ENCODE results near the gene KLHL29. TPM values are rescaled to one million over a fixed set of nuclear protein-coding genes. Genes with fewer than 3 reads are reported as not detected.

KLHL29 gene
- total and polyA plus RNA-seq, 2 experiments from 2014 or later = 1.5 to 6.5 TPM

GRCh38 chr2:23422089-23423061 is 37.4 kb downstream of the KLHL29 start:
- H3K9me3 Mint-ChIP-seq = no peaks in the 10 kb centered on the region
- no peaks in the 10 kb centered on the region for H3K4me1 ChIP-seq (ENCODE audit: insufficient read depth)
- no peaks in the 10 kb centered on the region for H3K36me3 Mint-ChIP-seq (ENCODE audit: low read depth)
- no peak for TF ChIP-seq STAT1 (IDR thresholded peaks at IDR 0.05; ENCODE audit: unreplicated experiment)
- TF ChIP-seq, protein P1, sequence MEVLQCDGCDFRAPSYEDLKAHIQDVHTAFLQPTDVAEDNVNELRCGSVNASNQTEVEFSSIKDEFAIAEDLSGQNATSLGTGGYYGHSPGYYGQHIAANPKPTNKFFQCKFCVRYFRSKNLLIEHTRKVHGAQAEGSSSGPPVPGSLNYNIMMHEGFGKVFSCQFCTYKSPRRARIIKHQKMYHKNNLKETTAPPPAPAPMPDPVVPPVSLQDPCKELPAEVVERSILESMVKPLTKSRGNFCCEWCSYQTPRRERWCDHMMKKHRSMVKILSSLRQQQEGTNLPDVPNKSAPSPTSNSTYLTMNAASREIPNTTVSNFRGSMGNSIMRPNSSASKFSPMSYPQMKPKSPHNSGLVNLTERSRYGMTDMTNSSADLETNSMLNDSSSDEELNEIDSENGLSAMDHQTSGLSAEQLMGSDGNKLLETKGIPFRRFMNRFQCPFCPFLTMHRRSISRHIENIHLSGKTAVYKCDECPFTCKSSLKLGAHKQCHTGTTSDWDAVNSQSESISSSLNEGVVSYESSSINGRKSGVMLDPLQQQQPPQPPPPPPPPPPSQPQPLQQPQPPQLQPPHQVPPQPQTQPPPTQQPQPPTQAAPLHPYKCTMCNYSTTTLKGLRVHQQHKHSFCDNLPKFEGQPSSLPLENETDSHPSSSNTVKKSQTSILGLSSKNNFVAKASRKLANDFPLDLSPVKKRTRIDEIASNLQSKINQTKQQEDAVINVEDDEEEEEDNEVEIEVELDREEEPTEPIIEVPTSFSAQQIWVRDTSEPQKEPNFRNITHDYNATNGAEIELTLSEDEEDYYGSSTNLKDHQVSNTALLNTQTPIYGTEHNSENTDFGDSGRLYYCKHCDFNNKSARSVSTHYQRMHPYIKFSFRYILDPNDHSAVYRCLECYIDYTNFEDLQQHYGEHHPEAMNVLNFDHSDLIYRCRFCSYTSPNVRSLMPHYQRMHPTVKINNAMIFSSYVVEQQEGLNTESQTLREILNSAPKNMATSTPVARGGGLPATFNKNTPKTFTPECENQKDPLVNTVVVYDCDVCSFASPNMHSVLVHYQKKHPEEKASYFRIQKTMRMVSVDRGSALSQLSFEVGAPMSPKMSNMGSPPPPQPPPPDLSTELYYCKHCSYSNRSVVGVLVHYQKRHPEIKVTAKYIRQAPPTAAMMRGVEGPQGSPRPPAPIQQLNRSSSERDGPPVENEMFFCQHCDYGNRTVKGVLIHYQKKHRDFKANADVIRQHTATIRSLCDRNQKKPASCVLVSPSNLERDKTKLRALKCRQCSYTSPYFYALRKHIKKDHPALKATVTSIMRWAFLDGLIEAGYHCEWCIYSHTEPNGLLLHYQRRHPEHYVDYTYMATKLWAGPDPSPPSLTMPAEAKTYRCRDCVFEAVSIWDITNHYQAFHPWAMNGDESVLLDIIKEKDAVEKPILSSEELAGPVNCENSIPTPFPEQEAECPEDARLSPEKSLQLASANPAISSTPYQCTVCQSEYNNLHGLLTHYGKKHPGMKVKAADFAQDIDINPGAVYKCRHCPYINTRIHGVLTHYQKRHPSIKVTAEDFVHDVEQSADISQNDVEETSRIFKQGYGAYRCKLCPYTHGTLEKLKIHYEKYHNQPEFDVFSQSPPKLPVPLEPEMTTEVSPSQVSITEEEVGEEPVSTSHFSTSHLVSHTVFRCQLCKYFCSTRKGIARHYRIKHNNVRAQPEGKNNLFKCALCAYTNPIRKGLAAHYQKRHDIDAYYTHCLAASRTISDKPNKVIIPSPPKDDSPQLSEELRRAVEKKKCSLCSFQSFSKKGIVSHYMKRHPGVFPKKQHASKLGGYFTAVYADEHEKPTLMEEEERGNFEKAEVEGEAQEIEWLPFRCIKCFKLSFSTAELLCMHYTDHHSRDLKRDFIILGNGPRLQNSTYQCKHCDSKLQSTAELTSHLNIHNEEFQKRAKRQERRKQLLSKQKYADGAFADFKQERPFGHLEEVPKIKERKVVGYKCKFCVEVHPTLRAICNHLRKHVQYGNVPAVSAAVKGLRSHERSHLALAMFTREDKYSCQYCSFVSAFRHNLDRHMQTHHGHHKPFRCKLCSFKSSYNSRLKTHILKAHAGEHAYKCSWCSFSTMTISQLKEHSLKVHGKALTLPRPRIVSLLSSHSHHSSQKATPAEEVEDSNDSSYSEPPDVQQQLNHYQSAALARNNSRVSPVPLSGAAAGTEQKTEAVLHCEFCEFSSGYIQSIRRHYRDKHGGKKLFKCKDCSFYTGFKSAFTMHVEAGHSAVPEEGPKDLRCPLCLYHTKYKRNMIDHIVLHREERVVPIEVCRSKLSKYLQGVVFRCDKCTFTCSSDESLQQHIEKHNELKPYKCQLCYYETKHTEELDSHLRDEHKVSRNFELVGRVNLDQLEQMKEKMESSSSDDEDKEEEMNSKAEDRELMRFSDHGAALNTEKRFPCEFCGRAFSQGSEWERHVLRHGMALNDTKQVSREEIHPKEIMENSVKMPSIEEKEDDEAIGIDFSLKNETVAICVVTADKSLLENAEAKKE (CRISPR knock-in tag; IDR thresholded peaks at IDR 0.05) = no peak
- no peak for TF ChIP-seq REST (IDR thresholded peaks at IDR 0.05; ENCODE audit: unreplicated experiment)
- no peak for TF ChIP-seq POLR2AphosphoS5 (IDR thresholded peaks at IDR 0.05; ENCODE audit: low read depth)
- TF ChIP-seq JUNB (IDR thresholded peaks at IDR 0.05; ENCODE audit: unreplicated experiment) = no peak
- no peak for TF ChIP-seq EZH2phosphoT487 (IDR thresholded peaks at IDR 0.05; ENCODE audit: unreplicated experiment)
- no peak for TF ChIP-seq ZNF114 (CRISPR knock-in tag; IDR thresholded peaks at IDR 0.05)
- peaks cover 16% of the 10 kb centered on the region for H3K4me1 Mint-ChIP-seq
- H3F3A ChIP-seq (replicated peaks; ENCODE audit: low read depth) = no peaks in the 10 kb centered on the region
- H3K9me2 ChIP-seq (ENCODE audit: insufficient read depth) = no peaks in the 10 kb centered on the region
- DNase-seq (ENCODE audit: low spot score) (no peak), ATAC-seq (peak; percentile 14)
- no peak overlapping the region for H3K27ac Mint-ChIP-seq
- no peaks in the 10 kb centered on the region for H4K20me1 ChIP-seq (replicated peaks; ENCODE audit: insufficient read depth)
- H3K27me3 Mint-ChIP-seq (ENCODE audit: insufficient read depth, low read depth, poor library complexity) = peaks cover 3% of the 10 kb centered on the region
- no peak overlapping the region for H3K27ac ChIP-seq (ENCODE audit: low read depth)
- H3K36me3 ChIP-seq (ENCODE audit: insufficient read depth) = no peaks in the 10 kb centered on the region
- H3K4me2 ChIP-seq = 0 out of 2 replicates have a peak overlapping the region, but pooled peaks have one; percentile 14
- H3K79me2 ChIP-seq (replicated peaks; ENCODE audit: insufficient read depth) = no peaks in the 10 kb centered on the region
- no peak overlapping the region for H2AFZ ChIP-seq
- no peak overlapping the region for H3K4me3 ChIP-seq
- no peaks in the 10 kb centered on the region for H3K27me3 ChIP-seq (ENCODE audit: insufficient read depth)
- no peak overlapping the region for H3K4me3 Mint-ChIP-seq
